Activated naive CD4-positive, alpha-beta T cell treated with Interleukin-2 at 50 U/mL for 16 hours (primary cell): ENCODE measurements around the gene GPR68.
"Not testable (repeated sequence)": the region's sequence is repeated elsewhere in the genome, so short reads cannot be mapped to it uniquely, and the experiment has no call there.

Experiments used
- DNase-seq: peaks from one replicate; pipeline ENCODE4 v3.0.0-alpha.2; 2020

GPR68 gene

DNA sequence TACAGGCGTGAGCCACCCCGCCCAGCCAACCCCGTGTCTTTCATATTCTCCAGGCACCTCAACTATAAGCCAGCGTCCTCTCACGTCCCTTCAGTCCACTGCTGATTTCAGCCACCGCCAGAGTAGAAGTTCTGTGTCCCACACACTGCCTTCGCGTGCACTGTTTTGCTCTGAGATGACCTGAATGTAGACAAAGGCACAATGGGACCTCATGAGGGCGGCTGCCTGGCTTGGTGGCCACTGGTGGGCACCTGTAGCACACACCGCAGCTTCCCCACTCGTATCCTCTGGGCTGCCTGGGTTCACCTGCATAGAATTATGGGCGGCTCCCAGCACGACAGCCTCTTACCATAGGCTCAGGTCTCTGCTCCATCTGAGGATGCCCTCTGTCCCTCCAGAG, 57.2 kb downstream of the GPR68 start:
- no peak for DNase-seq

DNA sequence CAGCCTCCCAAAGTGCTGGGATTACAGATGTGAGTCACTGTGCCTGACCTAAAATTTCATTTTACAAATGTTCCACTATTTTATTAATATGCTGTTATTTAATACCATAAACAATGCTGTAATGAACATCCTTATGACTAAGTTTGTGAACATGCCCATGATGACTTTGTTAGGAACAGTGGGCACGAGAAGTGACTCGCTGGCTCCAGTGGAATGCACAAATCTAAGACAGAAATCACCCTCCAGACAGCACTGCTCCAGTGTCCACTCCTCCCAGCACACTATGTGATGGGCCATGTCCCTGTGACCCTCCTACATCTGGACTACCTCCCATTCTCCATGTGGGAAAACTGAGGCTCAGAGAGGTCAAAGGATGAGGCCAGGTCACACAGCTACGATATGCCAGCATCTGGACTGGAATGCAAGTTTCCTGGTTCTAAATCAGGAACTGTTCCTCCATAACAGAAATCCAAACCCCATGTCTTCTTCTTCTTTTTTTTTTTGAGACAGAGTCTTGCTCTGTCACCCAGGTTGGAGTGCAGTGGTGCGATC, 57.9 kb downstream of the GPR68 start:
- DNase-seq: no peak

DNA sequence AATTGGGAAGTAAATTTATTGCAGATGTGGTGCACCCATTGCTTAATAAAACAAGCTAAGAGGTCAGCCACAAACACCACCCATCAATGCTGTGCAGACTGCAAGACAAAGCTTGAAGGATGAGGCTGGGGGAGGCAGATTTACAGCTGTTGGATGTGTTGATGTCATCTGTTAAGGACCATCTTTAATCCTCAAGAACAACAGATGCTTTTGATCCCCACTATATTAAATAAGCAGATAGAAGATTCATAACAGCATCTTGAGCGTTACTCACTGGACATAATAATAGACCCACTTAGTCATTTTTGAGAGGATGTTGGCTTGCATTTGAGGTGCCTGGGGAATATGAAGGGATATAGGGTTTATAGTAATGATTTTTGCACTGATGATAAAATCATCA, 58.8 kb downstream of the GPR68 start:
- DNase-seq: no peak

DNA sequence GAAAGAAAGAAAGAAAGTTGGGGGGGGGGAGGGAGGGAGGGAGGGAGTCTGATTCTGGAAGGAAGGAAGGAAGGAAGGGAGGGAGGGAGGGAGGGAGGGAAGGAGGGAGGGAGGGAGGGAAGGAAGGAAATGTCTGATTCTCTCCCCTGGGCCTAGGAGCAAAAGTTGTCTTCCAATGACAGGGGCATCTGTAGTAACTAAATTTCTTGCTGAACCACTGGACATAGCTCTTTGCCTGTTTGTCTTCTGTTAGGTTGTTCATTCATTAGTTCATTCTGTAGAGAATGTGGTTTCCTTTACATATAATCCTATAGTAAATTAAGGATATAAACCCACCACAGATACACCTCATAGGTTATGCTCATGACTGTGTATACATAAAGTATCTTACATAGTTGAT, 59.9 kb downstream of the GPR68 start:
- no peak for DNase-seq

DNA sequence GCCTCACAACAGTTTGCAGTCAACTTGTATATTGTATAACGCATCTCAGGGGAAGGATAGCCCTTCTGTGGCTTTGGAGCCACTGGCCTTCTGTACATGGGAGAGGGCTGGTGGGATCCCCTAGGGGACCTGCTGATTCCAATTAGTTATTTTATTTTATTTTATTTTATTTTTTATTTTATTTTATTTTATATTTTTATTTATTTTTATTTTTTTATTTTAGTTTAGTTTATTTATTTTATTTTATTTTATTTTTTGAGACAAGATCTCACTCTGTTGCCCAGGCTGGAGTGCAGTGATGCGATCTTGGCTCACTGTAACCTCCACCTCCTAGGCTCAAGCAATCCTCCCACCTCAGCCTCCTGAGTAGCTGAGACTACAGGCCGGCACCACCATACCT, 61.8 kb downstream of the GPR68 start:
- DNase-seq: not testable (repeated sequence)
